Neural crest cell (in vitro differentiated cells): Measurements from ENCODE around the gene BMPR1A. TPM values are rescaled to one million over a fixed set of nuclear protein-coding genes. Genes with fewer than 3 reads are reported as not detected.

Experiments
- DNase-seq: peaks from one replicate; pipeline ENCODE4 v3.0.0; 2021; ENCODE audit warnings: low read depth, mixed read lengths, low spot score
- H3K27ac Mint-ChIP-seq: one replicate; pipeline ENCODE4 v1.8.0; 2021; ENCODE audit warnings: mild to moderate bottlenecking, mixed read lengths; ENCODE audit not compliant: unreplicated experiment
- H3K27me3 Mint-ChIP-seq: 2 replicates; pipeline ENCODE4 v1.8.0; 2021; ENCODE audit warnings: low read depth, mild to moderate bottlenecking, mixed read lengths
- H3K36me3 Mint-ChIP-seq: 2 replicates; pipeline ENCODE4 v1.8.0; 2021; ENCODE audit warnings: low read depth, mild to moderate bottlenecking, mixed read lengths
- H3K4me1 Mint-ChIP-seq: 2 replicates; pipeline ENCODE4 v1.8.0; 2021; ENCODE audit warnings: mixed read lengths
- H3K4me3 Mint-ChIP-seq: one replicate; pipeline ENCODE4 v1.8.0; 2021; ENCODE audit warnings: mild to moderate bottlenecking, mixed read lengths
- H3K9me3 Mint-ChIP-seq: 2 replicates; pipeline ENCODE4 v1.8.0; 2021; ENCODE audit warnings: mixed read lengths
- total RNA-seq: library from RNA; stranded (reverse); gene quantifications from 2 replicates; pipeline ENCODE4 v1.2.1, GENCODE V29; 2021
- TF ChIP-seq, protein P1 (sequence below): fragments of 200-600 bp; sonication (generic); conservative IDR thresholded peaks from 2 replicates; pipeline ENCODE4 v1.5.0; 2021; ENCODE audit warnings: antibody characterized with exemption, mild to moderate bottlenecking

The BMPR1A gene
- total RNA-seq, 1 donor from 2014 or later, result 78.6 TPM

DNA sequence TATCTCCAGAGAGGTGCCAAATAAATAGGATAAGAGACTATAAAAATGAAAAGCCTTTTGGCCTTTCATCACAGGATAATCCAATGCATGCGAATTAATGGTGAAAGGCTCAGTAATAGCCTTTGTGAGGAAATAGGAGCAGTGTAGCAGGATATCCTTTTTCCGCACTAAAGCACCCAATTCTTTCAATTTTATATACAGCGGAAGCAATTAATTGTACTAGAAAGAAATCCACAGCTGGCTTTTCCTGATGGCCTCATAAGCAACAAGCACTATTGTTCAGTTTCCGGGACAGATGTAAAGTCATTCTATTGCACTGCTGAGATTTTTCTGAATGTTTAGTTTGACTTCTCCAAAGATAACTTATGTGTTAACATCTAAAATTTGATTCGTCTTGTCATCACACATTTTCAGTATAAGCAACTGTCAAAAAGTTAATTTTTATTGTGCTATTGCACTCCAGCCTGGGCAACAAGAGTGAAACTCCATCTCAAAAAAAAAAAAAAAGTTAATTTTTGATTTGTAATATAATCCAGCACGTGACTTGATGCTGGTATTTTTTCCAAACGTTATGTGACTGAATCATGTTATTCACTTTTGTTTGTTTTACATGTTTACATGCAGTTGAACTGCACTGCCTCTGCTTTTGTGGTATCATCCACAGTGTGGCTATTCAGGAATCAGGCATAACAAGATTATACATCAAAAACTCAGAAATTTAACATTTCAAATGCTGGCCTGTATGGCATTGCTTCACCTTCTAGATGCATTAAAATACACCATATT is 8.4 kb upstream of the BMPR1A start:
- Mint-ChIP-seq H3K4me3 (no peak overlapping the region), H3K27me3 (no peaks in the 10 kb centered on the region), H3K36me3 (peaks cover 4% of the 10 kb centered on the region), H3K9me3 (no peaks in the 10 kb centered on the region), H3K27ac (no peak overlapping the region), H3K4me1 (peaks cover 27% of the 10 kb centered on the region)
- TF ChIP-seq, protein P1, sequence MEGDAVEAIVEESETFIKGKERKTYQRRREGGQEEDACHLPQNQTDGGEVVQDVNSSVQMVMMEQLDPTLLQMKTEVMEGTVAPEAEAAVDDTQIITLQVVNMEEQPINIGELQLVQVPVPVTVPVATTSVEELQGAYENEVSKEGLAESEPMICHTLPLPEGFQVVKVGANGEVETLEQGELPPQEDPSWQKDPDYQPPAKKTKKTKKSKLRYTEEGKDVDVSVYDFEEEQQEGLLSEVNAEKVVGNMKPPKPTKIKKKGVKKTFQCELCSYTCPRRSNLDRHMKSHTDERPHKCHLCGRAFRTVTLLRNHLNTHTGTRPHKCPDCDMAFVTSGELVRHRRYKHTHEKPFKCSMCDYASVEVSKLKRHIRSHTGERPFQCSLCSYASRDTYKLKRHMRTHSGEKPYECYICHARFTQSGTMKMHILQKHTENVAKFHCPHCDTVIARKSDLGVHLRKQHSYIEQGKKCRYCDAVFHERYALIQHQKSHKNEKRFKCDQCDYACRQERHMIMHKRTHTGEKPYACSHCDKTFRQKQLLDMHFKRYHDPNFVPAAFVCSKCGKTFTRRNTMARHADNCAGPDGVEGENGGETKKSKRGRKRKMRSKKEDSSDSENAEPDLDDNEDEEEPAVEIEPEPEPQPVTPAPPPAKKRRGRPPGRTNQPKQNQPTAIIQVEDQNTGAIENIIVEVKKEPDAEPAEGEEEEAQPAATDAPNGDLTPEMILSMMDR, result no peak
- DNase-seq, result no peak

DNA sequence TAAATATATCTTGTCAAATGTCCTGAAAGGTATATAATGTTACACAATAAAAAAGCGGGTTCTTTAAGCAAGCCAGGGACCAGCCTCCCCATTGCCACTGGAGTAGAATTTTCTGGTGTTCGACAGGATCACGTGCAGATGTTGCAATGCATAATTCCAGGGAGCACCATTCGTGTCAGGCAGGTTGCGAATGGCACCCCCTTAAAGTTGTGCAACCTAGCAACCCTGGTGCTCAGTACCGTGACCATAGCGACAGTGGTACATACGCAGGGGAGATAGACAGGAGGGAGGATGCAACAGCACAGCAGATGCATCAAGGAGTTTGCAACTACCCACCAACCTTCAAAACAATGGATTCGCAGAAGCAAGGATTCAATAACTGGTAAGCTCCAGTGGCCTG is 6.6 kb upstream of the BMPR1A start:
- Mint-ChIP-seq H3K27ac (no peak overlapping the region), H3K4me3 (no peak overlapping the region), H3K36me3 (peaks cover 7% of the 10 kb centered on the region), H3K4me1 (peaks cover 44% of the 10 kb centered on the region), H3K9me3 (no peaks in the 10 kb centered on the region), H3K27me3 (no peaks in the 10 kb centered on the region)
- no peak for DNase-seq
- TF ChIP-seq, protein P1, result no peak

DNA sequence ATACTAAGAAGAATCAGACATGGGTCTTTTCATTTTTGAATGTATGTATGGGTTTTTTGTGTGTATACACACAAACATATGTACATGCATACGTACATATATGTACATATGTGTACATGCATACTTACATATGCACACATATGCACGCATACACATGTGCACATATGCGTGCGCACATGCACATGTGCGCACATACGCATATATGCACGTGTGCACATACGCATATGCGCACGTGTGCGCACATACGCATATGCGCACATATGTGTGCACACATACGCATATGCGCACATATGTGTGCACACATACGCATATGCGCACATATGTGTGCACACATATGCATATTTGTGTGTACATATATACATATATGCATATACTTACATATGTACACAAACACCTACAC is 4.9 kb upstream of the BMPR1A start:
- peaks cover 7% of the 10 kb centered on the region for H3K36me3 Mint-ChIP-seq
- TF ChIP-seq, protein P1, result no peak
- H3K4me3 Mint-ChIP-seq, result no peak overlapping the region
- H3K9me3 Mint-ChIP-seq, result no peaks in the 10 kb centered on the region
- DNase-seq, result no peak
- H3K4me1 Mint-ChIP-seq, result peaks cover 51% of the 10 kb centered on the region
- H3K27ac Mint-ChIP-seq, result no peak overlapping the region
- no peaks in the 10 kb centered on the region for H3K27me3 Mint-ChIP-seq

DNA sequence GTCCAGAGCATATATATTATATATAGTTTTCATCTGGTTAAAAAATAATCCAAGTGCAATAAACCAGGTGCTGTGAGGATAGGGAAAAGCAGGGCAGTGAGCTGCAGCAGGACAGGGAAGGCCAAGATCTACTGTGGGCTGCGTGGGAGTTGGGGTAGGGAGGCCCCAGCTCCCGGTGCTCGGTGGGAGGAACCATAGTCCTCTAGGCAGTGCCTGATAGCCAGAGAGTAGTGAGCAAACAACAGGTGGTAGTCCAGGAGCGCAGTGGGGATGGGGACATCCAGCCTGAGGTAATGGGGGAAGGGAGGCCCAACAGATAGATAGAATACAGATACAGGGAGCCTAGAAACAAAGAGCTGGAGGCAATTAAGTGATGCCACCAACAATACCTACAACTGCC is 4.1 kb upstream of the BMPR1A start:
- no peaks in the 10 kb centered on the region for H3K27me3 Mint-ChIP-seq
- peak overlapping the region; percentile 80 for H3K4me3 Mint-ChIP-seq
- H3K36me3 Mint-ChIP-seq, result peaks cover 7% of the 10 kb centered on the region
- H3K9me3 Mint-ChIP-seq, result no peaks in the 10 kb centered on the region
- TF ChIP-seq, protein P1, result no peak
- DNase-seq, result no peak
- peak overlapping the region; percentile 68 for H3K27ac Mint-ChIP-seq
- H3K4me1 Mint-ChIP-seq, result peaks cover 51% of the 10 kb centered on the region

DNA sequence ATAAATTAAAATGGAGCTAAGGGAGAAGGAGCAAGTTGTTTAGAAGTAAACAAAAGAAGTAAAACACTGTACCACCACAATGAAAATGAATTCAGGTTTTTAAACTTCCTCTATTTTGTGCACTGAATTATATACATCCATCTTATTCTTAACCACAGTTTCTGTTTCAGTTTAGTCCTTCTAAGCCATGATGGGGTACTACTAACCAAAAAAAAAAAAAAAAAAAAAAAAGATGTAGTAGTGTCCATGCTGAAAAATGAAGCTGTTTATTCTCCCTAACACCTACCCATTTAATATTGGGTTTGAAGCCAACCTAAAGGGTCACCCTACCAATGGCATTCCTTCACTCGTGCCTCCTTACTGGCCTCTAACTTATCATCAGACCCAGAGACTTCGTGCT is 3.4 kb upstream of the BMPR1A start:
- Mint-ChIP-seq H3K27me3 (no peaks in the 10 kb centered on the region), H3K27ac (peak overlapping the region; percentile 51), H3K4me1 (peaks cover 51% of the 10 kb centered on the region), H3K4me3 (peak overlapping the region; percentile 80), H3K36me3 (peaks cover 7% of the 10 kb centered on the region), H3K9me3 (no peaks in the 10 kb centered on the region)
- no peak for DNase-seq
- TF ChIP-seq, protein P1, result no peak
